Activated T-helper 9 cell treated with anti-CD3 and anti-CD28 coated beads, Interleukin-2, amount 50 U/mL, for 16 hours (primary cell): Measurements from ENCODE around the gene PCDH9.
"Not testable (repeated sequence)": the region's sequence is repeated elsewhere in the genome, so short reads cannot be mapped to it uniquely, and the experiment has no call there.

Source experiments
- DNase-seq: peaks from one replicate; pipeline ENCODE4 v3.0.0-alpha.2; 2020; ENCODE audit warnings: low read depth

The PCDH9 gene

DNA sequence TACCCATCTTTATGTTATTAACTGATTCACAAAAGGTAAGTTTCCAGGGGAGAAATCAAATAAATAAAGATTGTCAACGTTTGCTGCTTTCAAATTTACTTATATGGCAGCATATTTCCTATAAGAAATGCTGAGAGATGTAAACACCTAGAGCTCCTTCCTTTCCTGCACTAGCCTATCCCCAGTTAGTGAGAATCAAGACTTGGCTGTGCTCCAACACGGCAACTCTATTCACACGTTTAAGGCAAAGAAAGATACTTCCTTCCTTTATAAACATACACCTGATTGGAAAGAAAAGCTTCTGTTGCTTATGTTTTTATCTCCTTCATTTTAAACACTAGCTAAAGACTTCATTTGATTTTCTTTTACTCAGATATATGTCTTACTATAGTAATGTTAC lies 107.0 kb downstream of the PCDH9 start:
- DNase-seq: no peak

DNA sequence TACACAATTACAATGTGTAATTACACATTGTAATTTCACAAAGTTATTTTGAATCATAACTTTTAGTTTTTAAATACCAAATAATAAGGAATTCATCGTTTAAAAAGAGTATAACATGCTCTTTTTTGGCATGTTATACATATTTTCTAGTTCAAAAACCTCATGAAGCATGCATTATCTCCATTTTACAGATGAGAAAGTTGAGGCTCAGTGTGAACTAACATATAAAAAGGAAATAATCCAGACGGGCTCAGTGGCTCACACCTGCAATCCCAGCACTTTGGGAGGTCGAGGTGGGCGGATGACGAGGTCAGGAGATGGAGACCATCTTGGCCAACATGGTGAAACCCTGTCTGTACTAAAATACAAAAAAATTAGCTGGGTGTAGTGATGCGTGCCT lies 107.9 kb downstream of the PCDH9 start:
- DNase-seq: no peak

DNA sequence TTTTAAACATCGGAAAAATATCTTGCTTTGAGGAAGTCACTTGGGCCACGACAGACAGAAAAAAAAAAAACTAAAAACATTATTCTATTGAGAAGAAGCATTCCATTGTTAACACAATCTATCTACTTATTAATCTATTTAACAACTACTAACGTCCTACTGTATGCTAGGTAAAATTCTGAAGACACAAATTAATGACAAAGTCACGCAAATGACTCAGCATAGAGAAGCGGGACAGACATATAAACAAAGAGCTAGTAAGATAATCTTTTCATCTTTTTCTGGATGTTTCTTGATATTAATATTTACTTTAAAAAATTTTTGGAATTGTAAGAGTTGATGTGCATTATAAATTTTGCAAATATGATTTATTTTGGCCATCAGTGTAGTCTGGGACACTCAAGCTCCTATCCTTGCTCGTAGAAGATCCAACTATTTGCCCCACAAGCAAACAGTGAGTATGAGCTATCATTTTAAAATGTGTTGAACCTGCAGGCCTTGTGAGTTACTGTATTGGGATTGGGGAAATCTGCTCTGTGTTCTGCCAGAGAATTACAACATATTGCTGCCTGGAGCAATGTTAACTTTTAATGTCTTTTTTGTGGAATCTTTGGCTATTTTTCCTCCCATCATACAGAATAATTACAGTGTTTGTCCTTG lies 109.1 kb downstream of the PCDH9 start:
- DNase-seq: no peak

DNA sequence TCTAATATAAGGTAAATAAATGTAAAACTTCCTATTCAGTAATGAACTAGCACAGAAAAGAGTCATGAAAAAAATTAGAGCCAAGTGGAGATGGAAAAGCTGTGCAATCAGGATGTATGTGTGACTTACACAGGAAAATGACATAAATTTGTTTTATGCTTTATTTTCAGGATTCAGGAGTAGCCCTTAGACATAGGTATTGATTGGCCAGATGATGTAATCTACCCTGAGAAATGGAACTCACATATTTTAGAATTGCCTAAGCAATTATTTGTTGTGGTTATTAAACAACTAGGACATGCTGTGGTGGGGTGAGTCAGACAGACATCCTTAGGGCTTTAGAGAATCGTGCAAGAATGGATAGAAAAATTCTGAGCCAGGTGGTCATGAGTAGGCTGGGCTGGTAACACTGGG lies 110.6 kb downstream of the PCDH9 start:
- DNase-seq: no peak

DNA sequence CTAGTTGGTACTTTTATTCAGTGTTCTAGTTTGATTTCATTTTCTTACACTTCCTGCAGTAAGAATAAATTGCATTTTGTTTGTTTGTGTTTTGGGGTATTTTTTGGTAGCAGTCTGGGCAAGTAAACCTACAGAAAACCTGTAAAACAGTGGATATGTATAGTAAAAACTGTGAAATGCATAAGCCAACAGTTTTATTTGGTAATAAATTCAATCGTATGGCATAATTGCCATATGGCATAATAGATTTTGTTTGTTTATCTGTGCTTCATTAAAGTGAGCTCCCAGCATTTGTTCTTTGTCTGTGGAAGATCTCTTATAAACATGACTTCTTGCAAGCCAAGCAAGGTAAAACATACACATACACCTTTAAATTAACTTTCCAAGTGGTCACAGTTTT lies 111.9 kb downstream of the PCDH9 start:
- DNase-seq: no peak

DNA sequence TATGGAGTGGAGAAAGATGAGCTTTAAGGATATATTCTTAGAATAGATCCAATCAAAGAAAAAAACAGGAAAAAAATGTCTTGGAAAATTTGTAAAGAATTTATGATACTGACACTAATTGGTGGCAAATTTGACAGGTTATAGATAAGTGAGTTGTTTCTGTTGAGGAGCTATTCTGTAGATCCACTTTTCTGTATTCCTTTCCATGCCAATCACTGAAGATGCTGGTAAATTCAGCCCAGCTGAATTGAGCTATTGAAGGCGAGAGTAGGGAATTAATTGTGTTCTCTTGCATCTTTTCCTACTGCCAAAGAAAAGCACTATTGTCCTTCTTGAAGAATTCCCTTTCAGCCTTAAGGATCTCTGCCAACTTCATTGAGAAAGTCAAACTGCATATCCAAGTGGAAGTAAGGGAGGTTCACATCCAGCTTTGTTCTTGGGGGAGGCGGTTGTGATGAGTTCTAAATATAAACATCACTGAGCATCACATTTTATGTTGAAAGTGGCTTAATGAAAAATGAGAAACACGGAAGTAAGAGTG lies 113.1 kb downstream of the PCDH9 start:
- DNase-seq: no peak

DNA sequence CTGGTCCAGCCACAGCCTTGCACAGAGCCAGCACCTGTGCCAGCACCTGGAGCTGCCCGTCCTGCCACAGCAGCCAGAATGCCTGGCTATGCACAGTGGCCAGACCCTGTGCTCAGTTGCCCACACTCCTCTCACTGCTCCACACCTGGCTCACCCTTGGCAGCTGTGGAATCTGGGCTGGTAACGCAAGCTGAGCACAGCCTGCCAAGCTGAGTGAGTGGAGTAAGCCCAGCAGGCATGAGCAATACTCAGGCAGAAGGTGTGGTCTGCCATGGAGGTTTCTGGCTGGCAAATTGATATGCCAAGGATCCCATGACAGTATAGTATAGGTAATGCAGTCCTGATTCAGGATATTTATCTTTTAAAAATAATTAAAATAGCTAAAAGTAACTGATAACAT lies 122.2 kb downstream of the PCDH9 start:
- no peak for DNase-seq

GRCh38 chr13:67106502-67107057 lies 123.6 kb downstream of the PCDH9 start:
- no peak for DNase-seq

DNA sequence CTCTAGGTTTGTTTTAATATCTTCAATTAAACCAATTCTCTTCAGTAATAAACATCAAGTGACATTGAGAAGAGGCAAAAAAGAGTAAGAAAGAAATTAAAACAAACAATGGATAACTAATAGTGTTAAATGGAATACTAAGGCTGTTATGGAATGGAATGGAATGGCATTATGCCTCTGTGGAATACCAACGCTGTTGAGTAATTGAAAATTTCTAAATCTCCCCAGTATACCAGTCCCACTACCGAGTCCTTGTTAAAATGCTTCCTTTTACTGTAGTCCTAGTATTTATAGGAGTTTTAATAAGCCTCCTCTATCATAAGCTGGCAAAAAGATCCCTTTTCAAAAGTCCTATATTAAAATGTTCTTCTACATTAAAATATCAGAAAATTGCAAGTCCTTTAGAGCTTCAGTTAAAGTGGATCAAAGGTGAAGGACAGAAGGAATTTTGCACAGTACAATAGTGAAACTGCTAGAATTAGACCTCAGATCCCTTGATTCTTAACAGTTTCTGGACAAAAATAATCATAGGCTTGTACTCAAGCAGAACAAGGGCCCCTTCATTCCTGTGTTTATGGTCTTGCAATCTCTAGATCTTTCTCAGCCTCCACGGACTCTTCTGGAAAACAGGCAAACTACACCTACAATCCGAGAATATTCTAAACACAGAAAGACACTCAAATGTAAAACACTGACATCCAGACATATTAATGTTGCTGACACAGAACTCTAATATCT lies 128.2 kb downstream of the PCDH9 start:
- DNase-seq: no peak

DNA sequence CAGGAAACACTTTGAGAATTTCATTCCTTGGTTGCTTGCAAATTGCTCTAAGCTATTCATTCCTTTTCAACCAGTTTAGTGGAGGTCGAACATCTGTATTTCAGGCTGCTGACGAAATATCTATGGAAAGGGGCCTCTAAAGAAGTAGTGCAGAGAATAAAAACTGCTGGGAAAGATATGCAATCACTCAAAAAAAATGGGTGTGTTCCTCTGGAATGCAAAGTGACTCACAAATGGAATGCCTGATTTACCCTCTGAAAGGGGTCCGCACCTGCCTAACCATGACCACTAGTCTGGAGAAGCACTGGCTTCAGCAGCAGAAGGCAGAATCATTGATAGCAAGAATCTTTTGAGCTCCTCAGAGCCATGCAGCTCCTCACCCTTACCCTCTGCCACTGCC lies 129.4 kb downstream of the PCDH9 start:
- no peak for DNase-seq

GRCh38 chr13:67099494-67099893 lies 130.6 kb downstream of the PCDH9 start:
- DNase-seq: no peak

GRCh38 chr13:67097892-67098452 lies 132.2 kb downstream of the PCDH9 start:
- DNase-seq: no peak

DNA sequence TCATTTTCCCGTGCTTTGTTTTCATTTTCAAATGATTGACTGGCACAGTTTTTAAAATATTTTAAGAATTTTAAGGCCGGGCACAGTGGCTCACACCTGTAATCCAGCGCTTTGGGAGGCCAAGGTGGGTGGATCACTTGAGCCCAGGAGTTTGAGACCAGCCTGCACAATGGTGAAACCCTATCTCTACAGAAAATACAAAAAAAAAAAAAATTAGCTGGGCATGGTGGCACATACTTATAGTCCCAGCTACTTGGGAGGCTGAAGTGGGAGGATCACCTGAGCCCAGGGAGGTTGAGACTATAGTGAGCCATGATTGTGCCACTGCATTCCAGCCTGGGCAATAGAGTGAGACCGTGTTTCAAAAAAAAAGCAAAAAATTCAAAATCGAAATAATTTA lies 133.2 kb downstream of the PCDH9 start:
- DNase-seq: not testable (repeated sequence)

DNA sequence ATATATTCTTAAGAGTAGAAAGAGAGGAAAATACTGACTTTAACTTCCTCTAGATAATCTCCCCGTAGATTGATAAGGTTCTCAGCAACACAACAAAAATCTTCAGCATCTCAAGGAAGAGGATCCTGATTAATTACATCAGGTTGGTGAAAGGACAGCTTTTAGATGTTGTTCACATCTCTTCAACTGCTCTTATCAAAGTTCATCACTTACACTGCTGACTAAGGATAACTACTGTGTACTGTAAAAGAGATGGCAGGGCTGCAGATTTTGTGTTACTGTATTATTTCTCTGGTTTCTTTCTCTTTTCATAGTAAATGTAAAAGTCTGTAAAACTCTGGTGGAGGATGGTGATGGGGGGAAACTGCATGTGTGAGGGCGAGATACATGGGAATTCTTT lies 133.7 kb downstream of the PCDH9 start:
- DNase-seq: no peak

DNA sequence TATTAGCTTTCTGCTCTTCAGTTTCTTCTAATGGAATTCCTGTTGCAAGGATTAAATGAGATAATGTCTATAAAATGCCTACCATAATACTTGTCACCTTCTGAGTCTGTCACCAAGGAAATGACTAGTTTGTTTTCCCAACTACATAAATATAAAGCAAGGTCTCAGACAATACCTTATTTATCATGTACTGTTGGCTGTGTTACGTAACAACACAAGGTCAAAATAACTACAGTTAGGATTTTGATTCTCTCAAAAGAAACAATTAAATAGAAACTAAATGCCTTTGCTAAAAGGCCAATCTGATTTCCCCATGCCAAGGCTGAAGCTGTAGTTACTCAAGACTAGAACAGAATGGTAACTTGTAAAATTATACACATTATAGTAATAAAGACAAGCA lies 134.5 kb downstream of the PCDH9 start:
- DNase-seq: no peak

GRCh38 chr13:67094952-67095351 lies 135.2 kb downstream of the PCDH9 start:
- DNase-seq: no peak

DNA sequence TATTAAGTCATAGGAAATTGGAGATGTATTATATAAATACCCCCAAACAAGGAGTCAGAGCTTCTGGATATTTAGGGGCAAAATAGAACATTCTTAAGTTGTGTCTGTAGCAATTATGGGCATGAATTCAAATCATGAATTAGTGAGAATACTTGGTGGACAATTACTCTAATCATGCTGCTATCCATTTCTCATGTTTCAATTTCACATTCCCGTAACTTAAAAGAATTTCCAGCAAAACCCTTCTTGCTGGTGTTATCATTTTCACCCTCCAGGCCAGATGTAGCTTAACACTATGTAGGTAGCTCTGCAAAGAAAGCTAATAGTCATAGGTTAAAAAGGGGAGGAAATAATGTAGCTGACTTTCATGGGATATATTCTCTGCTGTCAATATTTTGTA lies 136.1 kb downstream of the PCDH9 start:
- DNase-seq: no peak

GRCh38 chr13:67091603-67092002 lies 138.5 kb downstream of the PCDH9 start:
- no peak for DNase-seq

- DNase-seq: no peak
Observed at GRCh38 chr13:67090856-67091255, 139.3 kb downstream of the PCDH9 start.

DNA sequence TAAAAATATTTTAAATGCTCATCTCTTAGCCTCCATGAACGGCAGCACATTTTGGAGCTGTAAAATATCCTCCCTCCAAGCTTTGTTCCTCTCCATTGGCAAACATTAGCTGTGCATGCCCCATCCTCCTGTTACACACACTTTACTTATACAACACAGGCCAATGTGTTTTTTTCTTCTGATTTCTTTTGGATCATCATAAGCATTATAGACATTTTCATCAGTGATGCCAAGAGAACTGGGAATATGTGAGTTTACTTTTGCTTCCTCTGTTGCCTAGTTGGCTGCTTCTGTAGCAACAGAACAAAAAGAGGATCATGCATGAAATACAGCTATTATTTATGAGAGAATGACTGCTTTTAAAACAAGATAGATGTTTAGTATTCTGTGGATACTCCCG lies 142.6 kb downstream of the PCDH9 start:
- DNase-seq: no peak

GRCh38 chr13:67086260-67086659 lies 143.9 kb downstream of the PCDH9 start:
- DNase-seq: no peak

DNA sequence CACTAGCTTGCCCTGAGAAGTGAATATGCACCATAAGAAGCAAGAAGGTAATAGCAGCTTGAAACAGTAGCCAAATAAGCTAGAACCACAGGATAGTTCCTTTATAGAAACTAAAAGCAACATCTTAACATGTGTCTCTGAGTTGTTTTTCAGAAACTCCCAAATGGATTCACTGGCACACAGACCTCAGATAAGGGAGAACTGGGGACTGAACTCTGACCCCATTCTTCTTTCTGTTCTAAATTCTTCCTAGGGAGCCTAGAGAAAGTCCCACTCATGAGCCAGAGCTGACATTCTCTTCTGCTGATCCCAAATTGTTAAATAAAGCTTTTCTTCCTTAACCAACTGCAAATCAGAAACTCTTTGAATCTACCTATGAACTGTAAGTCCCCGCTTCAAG lies 146.1 kb downstream of the PCDH9 start:
- DNase-seq: no peak

GRCh38 chr13:67083519-67083918 lies 146.6 kb downstream of the PCDH9 start:
- no peak for DNase-seq
